ENCODE data around the gene ERAL1. TPM values are rescaled to one million over a fixed set of nuclear protein-coding genes. Genes with fewer than 3 reads are reported as not detected.

ERAL1 gene
- total and polyA plus RNA-seq, 2 experiments from 2014 or later: 77.1 to 121 TPM

DNA sequence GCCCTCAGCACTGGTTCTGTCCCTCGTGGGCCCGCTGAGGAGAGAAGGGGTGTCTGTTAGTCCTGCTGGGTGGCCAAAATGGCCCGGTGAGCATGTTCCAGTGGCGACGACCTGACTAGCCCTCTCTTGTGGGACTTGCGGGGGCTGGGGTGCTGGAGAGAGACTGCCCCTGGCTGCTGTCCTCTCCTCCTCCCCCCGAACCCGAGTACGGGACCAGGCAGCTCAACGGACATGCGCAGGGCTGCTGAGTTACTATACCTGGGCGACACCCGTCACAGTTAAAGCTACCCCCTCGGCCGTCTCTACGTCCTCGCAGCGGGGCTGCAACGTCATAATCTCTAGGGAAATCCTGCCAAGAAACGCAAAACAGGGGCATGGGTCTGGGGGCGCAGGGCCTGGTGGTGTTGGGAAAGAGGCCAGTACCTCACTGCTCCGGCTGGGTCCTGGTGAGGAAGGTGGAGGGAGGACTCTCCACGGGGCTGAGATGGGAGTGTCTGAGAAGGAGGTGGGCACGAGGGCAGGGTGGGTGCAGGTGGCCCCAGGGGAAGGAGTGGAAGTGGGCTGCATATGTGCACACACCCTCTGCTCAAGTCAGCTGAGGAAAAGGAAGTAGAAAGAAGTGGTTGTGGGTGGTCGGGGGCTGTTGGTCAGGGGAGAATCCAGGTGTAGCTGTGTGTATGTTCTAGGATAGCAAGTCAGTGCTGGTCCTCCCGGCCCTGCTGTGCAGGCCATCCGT is 29.3 kb downstream of the ERAL1 start:
- peaks cover 7% of the 10 kb centered on the region for H3K4me1 ChIP-seq (ENCODE audit: insufficient read depth)
- Mint-ChIP-seq H3K36me3 (ENCODE audit: low read depth) (peaks cover 52% of the 10 kb centered on the region), H3K9me3 (no peaks in the 10 kb centered on the region), H3K27ac (no peak overlapping the region), H3K4me3 (no peak overlapping the region), H3K27me3 (ENCODE audit: insufficient read depth, low read depth, poor library complexity) (peaks cover 12% of the 10 kb centered on the region), H3K4me1 (peaks cover 19% of the 10 kb centered on the region)
- TF ChIP-seq ZNF331 (CRISPR knock-in tag; IDR thresholded peaks at IDR 0.05; ENCODE audit: low read depth): no peak
- TF ChIP-seq ZNF114 (CRISPR knock-in tag; IDR thresholded peaks at IDR 0.05): no peak
- TF ChIP-seq EZH2phosphoT487 (IDR thresholded peaks at IDR 0.05; ENCODE audit: unreplicated experiment): no peak
- no peak for TF ChIP-seq EZH2 (IDR thresholded peaks at IDR 0.05; ENCODE audit: low read depth, unreplicated experiment)
- TF ChIP-seq JUNB (IDR thresholded peaks at IDR 0.05; ENCODE audit: unreplicated experiment): no peak
- no peak for TF ChIP-seq REST (IDR thresholded peaks at IDR 0.05; ENCODE audit: unreplicated experiment)
- no peak for TF ChIP-seq STAT1 (IDR thresholded peaks at IDR 0.05; ENCODE audit: unreplicated experiment)
- no peak for TF ChIP-seq POLR2AphosphoS5 (IDR thresholded peaks at IDR 0.05; ENCODE audit: low read depth)
- no peak for TF ChIP-seq ZNF462 (CRISPR knock-in tag; IDR thresholded peaks at IDR 0.05)
- TF ChIP-seq, protein P1, sequence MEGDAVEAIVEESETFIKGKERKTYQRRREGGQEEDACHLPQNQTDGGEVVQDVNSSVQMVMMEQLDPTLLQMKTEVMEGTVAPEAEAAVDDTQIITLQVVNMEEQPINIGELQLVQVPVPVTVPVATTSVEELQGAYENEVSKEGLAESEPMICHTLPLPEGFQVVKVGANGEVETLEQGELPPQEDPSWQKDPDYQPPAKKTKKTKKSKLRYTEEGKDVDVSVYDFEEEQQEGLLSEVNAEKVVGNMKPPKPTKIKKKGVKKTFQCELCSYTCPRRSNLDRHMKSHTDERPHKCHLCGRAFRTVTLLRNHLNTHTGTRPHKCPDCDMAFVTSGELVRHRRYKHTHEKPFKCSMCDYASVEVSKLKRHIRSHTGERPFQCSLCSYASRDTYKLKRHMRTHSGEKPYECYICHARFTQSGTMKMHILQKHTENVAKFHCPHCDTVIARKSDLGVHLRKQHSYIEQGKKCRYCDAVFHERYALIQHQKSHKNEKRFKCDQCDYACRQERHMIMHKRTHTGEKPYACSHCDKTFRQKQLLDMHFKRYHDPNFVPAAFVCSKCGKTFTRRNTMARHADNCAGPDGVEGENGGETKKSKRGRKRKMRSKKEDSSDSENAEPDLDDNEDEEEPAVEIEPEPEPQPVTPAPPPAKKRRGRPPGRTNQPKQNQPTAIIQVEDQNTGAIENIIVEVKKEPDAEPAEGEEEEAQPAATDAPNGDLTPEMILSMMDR (conservative IDR thresholded peaks at IDR 0.05; ENCODE audit: low read depth in 2 of 2): no peak
- TF ChIP-seq ETS1 (IDR thresholded peaks at IDR 0.05): no peak
- TF ChIP-seq CREB1 (CRISPR knock-in tag; IDR thresholded peaks at IDR 0.05; ENCODE audit: low read depth): no peak
- no peak for TF ChIP-seq NANOG (IDR thresholded peaks at IDR 0.05; ENCODE audit: borderline replicate concordance)
- no peak overlapping the region for H2AFZ ChIP-seq
- no peaks in the 10 kb centered on the region for H3K27me3 ChIP-seq (ENCODE audit: insufficient read depth)
- H3K9me2 ChIP-seq (ENCODE audit: insufficient read depth): no peaks in the 10 kb centered on the region
- no peak overlapping the region for H3K4me2 ChIP-seq
- H3F3A ChIP-seq (replicated peaks; ENCODE audit: low read depth): no peaks in the 10 kb centered on the region
- no peaks in the 10 kb centered on the region; the same call in 1 of the 2 replicates for H3K36me3 ChIP-seq (ENCODE audit: insufficient read depth)
- H3K4me3 ChIP-seq: no peak overlapping the region
- H4K20me1 ChIP-seq (replicated peaks; ENCODE audit: insufficient read depth): no peaks in the 10 kb centered on the region
- DNase-seq (ENCODE audit: low spot score): no peak
- H3K79me2 ChIP-seq (replicated peaks; ENCODE audit: insufficient read depth): no peaks in the 10 kb centered on the region
- no peak for ATAC-seq
- H3K27ac ChIP-seq (ENCODE audit: low read depth): no peak overlapping the region

Data from GM23338 (cell line).